K562 (cell line): ENCODE results near the gene LGALS8. TPM values are rescaled to one million over a fixed set of nuclear protein-coding genes. Genes with fewer than 3 reads are reported as not detected.

ENCODE experiments used
- ATAC-seq: fragments of 200-7000 bp; cut with Tn5 transposase; 3 replicates; pipeline ENCODE4 v1.9.1; 2020; ENCODE audit warnings: moderate library complexity
- BruUV-seq: library from RNA; stranded (reverse); fragments of 400-500 nt; replicated peaks from 2 replicates; lab custom pipeline; 2021; lab: Mats Ljungman, UMichigan
- CTCF ChIA-PET: fragments of 300-600 bp; formaldehyde crosslinking; extraction: SDS; loops from one replicate; lab custom pipeline; 2021; ENCODE audit warnings: low intra/inter-chr PET ratio; lab: Yijun Ruan, JAX
- POLR2A ChIA-PET: fragments of 300-600, 350-650 bp; sonication (Branson Sonifier 250); formaldehyde crosslinking; extraction: SDS; loops from one replicate; lab custom pipeline; 2021; ENCODE audit warnings: antibody characterized with exemption, inconsistent platforms; lab: Yijun Ruan, JAX
- DNase-seq, 4 experiments: peaks; one replicate each; pipeline versions ENCODE4 v3.0.0 to v3.0.0-alpha.2; 2011 to 2018; ENCODE audit warnings: low spot score in 3 of 4, mixed read lengths in 3 of 4; ENCODE audit errors: extremely low read depth in 1 of 4
- FAIRE-seq: peaks from 2 replicates; lab custom pipeline; 2011; peaks lifted over from hg19 to GRCh38; lab: Jason Lieb, UNC
- H2AFZ ChIP-seq: 2 replicates; pipeline ENCODE4 v1.6.0; 2011; ENCODE audit warnings: low read depth, low read length, control low read depth, inconsistent platforms
- H3K27ac ChIP-seq: fragments of 200-600 bp; 3 replicates; pipeline ENCODE4 v1.8.0; 2011; ENCODE audit warnings: low read depth, mild to moderate bottlenecking, control low read depth, inconsistent platforms, low read length, moderate library complexity, mixed read lengths; ENCODE audit errors: extremely low read depth
- H3K27me3 ChIP-seq, 2 experiments: fragments of 300-600 bp in 1 of 2; 2 replicates in 1 of 2; 3 replicates in 1 of 2; pipeline versions ENCODE4 v1.6.0 to v1.8.0; 2011; ENCODE audit warnings: inconsistent platforms in 2 of 2, low read length in 2 of 2, mild to moderate bottlenecking in 1 of 2, mixed read lengths in 1 of 2, moderate library complexity in 1 of 2; ENCODE audit not compliant: control insufficient read depth in 2 of 2, insufficient read depth in 2 of 2
- H3K36me3 ChIP-seq: fragments of 300-600 bp; 3 replicates; pipeline ENCODE4 v1.8.0; 2011; ENCODE audit warnings: mild to moderate bottlenecking, low read length, inconsistent platforms; ENCODE audit not compliant: control insufficient read depth, insufficient read depth
- H3K4me1 ChIP-seq, 2 experiments: fragments of 200-600 bp in 1 of 2; replicated peaks in 1 of 2; 2 replicates in 1 of 2; 3 replicates in 1 of 2; pipeline versions ENCODE4 v1.5.1 to v1.8.0; 2011; ENCODE audit warnings: inconsistent platforms in 2 of 2, low read length in 2 of 2, mild to moderate bottlenecking in 1 of 2, mixed read lengths in 1 of 2, moderate library complexity in 1 of 2; ENCODE audit not compliant: control insufficient read depth in 2 of 2, insufficient read depth in 2 of 2
- H3K4me2 ChIP-seq: 2 replicates; pipeline ENCODE4 v1.6.1; 2011; ENCODE audit warnings: low read length, control low read depth, inconsistent platforms, mixed read lengths; ENCODE audit not compliant: insufficient read depth
- H3K4me3 ChIP-seq: fragments of 200-600 bp; sonication (generic), shearing (Covaris generic); 2 replicates; pipeline ENCODE4 v1.5.1; 2016; ENCODE audit warnings: control low read depth, inconsistent platforms
- H3K79me2 ChIP-seq: fragments of 200-600 bp; 3 replicates; pipeline ENCODE4 v1.8.0; 2011; ENCODE audit warnings: low read length, inconsistent platforms; ENCODE audit not compliant: control insufficient read depth, insufficient read depth
- H3K9ac ChIP-seq, 2 experiments: 2 replicates each; pipeline versions ENCODE4 v1.6.0 to v1.6.1; 2011; ENCODE audit warnings: low read depth in 2 of 2, low read length in 2 of 2, control low read depth in 1 of 2, inconsistent platforms in 1 of 2, mild to moderate bottlenecking in 1 of 2, mixed read lengths in 1 of 2; ENCODE audit not compliant: insufficient read depth in 1 of 2
- H3K9me1 ChIP-seq: one replicate; pipeline ENCODE4 v1.6.0; 2011; ENCODE audit warnings: inconsistent platforms, mild to moderate bottlenecking, low read length, moderate library complexity; ENCODE audit not compliant: control insufficient read depth, insufficient read depth
- H3K9me3 ChIP-seq: replicated peaks from 2 replicates; pipeline ENCODE4 v1.5.1; 2011; ENCODE audit warnings: low read depth, low read length, inconsistent platforms; ENCODE audit not compliant: control insufficient read depth, insufficient read depth
- H4K20me1 ChIP-seq: replicated peaks from 2 replicates; pipeline ENCODE4 v1.6.1; 2011; ENCODE audit warnings: low read length, inconsistent platforms, mixed read lengths; ENCODE audit not compliant: control insufficient read depth, insufficient read depth
- ARHGAP35 ChIP-seq: fragments of 450-650 bp; IDR thresholded peaks from 2 replicates; pipeline ENCODE4 v1.6.1; 2018; ENCODE audit not compliant: partially characterized antibody
- ATF4 ChIP-seq: fragments of 450-650 bp; formaldehyde crosslinking; IDR thresholded peaks from 2 replicates; pipeline ENCODE4 v1.4.0; 2022; ENCODE audit warnings: mild to moderate bottlenecking, moderate library complexity
- GTF2E2 ChIP-seq: fragments of 200-800 bp; sonication (Bioruptor generic); IDR thresholded peaks from 2 replicates; pipeline ENCODE4 v1.6.1; 2016; ENCODE audit warnings: missing genetic modification characterization, missing compliant biosample characterization
- HES1 ChIP-seq: fragments of 450-650 bp; IDR thresholded peaks from 2 replicates; pipeline ENCODE4 v1.6.1; 2016; ENCODE audit warnings: low read depth, mild to moderate bottlenecking, moderate library complexity
- NCOR1 ChIP-seq: fragments of 450-650 bp; IDR thresholded peaks from 2 replicates; pipeline ENCODE4 v1.6.1; 2016; ENCODE audit warnings: mild to moderate bottlenecking, moderate library complexity
- POLR2B ChIP-seq: fragments of 450-650 bp; IDR thresholded peaks from 2 replicates; pipeline ENCODE4 v1.6.1; 2018; ENCODE audit warnings: low read depth; ENCODE audit not compliant: partially characterized antibody
- REST ChIP-seq, 2 experiments: fragments of 450-650 bp; formaldehyde crosslinking in 1 of 2; IDR thresholded peaks; 2 replicates each; pipeline versions ENCODE4 v1.4.0 to v1.6.1; 2014 to 2020; ENCODE audit warnings: mild to moderate bottlenecking in 2 of 2, borderline replicate concordance in 1 of 2, low read depth in 1 of 2
- RFX7 ChIP-seq: fragments of 250-450 bp; sonication (Bioruptor Pico); IDR thresholded peaks from 2 replicates; pipeline ENCODE4 v1.5.1; 2021; ENCODE audit warnings: mild to moderate bottlenecking
- ZBTB8A ChIP-seq: fragments of 450-650 bp; IDR thresholded peaks from 2 replicates; pipeline ENCODE4 v1.6.1; 2018; ENCODE audit warnings: mild to moderate bottlenecking, moderate library complexity; ENCODE audit not compliant: partially characterized antibody
- ZC3H4 ChIP-seq: sonication (generic); formaldehyde crosslinking; IDR thresholded peaks from 2 replicates; pipeline ENCODE4 v1.9.0; 2021; ENCODE audit warnings: missing genetic modification reagents, borderline replicate concordance
- ZNF444 ChIP-seq: fragments of 250-450 bp; sonication (Bioruptor Pico); IDR thresholded peaks from 2 replicates; pipeline ENCODE4 v1.4.0; 2020; ENCODE audit warnings: mild to moderate bottlenecking, moderate library complexity
- ZNF512 ChIP-seq: IDR thresholded peaks from 2 replicates; pipeline ENCODE4 v1.6.1; 2016; ENCODE audit warnings: missing genetic modification characterization, missing compliant biosample characterization
- WGBS: fragments of 100-300 bp; shearing (Covaris generic); methylation state at CpG from one replicate; pipeline ENCODE4 v1.1.6; 2016; ENCODE audit warnings: low coverage, mixed read lengths; ENCODE audit not compliant: insufficient coverage; ENCODE audit errors: missing lambda C conversion rate; 5-methylcytosine and 5-hydroxymethylcytosine counted together
- in situ Hi-C: fragments of 300-500 bp; cut with MboI; formaldehyde crosslinking; loops from 4 replicates; pipeline ENCODE4 v1.15.0; 2018; ENCODE audit warnings: inconsistent platforms, mixed read lengths
- intact Hi-C: fragments of 100-400 bp; cut with micrococcal nuclease; formaldehyde crosslinking; loops from 2 replicates; pipeline ENCODE4 v1.14.2; 2022
- polyA plus RNA-seq, 8 experiments: library from polyadenylated mRNA; depleted of rRNA in 4 of 8; stranded (reverse) in 5 of 8; unstranded in 3 of 8; fragments of >200 nt; fragmentation: Nextera tagmentation in 2 of 8; fragmentation: Illumina TruSeq in 1 of 8; extraction: Ambion mirVana in 2 of 8; extraction: Trizol in 1 of 8; gene quantifications; 2 replicates each; pipeline versions ENCODE4 v1.2.1 to v1.2.3, GENCODE V29; 2011 to 2014; ENCODE audit warnings: inconsistent platforms in 1 of 8, missing spikeins in 1 of 8
- total RNA-seq, 7 experiments: library from RNA; depleted of rRNA in 6 of 7; stranded (reverse); fragments of >200 nt in 6 of 7; fragmentation: Illumina TruSeq in 2 of 7; extraction: Trizol in 2 of 7; gene quantifications; 2 replicates each; pipeline versions ENCODE4 v1.2.1 to v1.2.3, GENCODE V29; 2011 to 2021; ENCODE audit warnings: low replicate concordance in 1 of 7

Gene LGALS8
- total and polyA plus RNA-seq, 9 of the 15 experiments (the other 6 are each of a cell fraction or from before 2014, with no cell fraction given): 57.4 to 87.7 (median 70.3) TPM

- Histone ChIP-seq H3K4me1 (peaks cover 3 to 7% of the 10 kb centered on the region in 2 experiments; a peak in 3 of 5 replicates), H3K36me3 (no peaks in the 10 kb centered on the region), H2AFZ (no peak overlapping the region), H3K9me1 (no peaks in the 10 kb centered on the region), H3K9ac (no peak overlapping the region), H3K9me3 (no peaks in the 10 kb centered on the region), H3K27ac (no peak overlapping the region), H3K27me3 (no peaks in the 10 kb centered on the region), H3K79me2 (no peaks in the 10 kb centered on the region), H3K4me3 (no peak overlapping the region), H3K4me2 (no peak overlapping the region), H4K20me1 (no peaks in the 10 kb centered on the region)
- ChIA-PET POLR2A (interaction anchor here (0.7 to 1.4 kb wide), 2 partner anchors 14 to 59 kb away, joined by 3 to 4 read pairs; partner anchors contain the start of gene LGALS8), CTCF (no interaction called here)
- ATAC-seq: no peak
- DNase-seq: no peak
- BruUV-seq: no TSS peak
- intact Hi-C loops (no loop called here), in situ Hi-C loops (no loop called here)
- 0% methylated on average over 1 of the region's 1 CpG for WGBS
- no peak for FAIRE-seq
- TF ChIP-seq ZC3H4 (CRISPR knock-in tag) (no peak), ZNF444 (CRISPR knock-in tag) (no peak), ATF4 (CRISPR knock-in tag) (no peak), HES1 (no peak), NCOR1 (no peak), POLR2B (no peak), ARHGAP35 (no peak), GTF2E2 (no peak), ZBTB8A (no peak), RFX7 (no peak), REST (IDR thresholded peaks at IDR 0.05; ENCODE audit: borderline replicate concordance) (no peak), REST (CRISPR knock-in tag; IDR thresholded peaks at IDR 0.05; ENCODE audit: low read depth) (no peak), ZNF512 (tag) (no peak)
Measured at GRCh38 chr1:236509203-236509602, 14.6 kb upstream of the LGALS8 start.
